Nephron progenitor cell (in vitro differentiated cells): Measurements from ENCODE around the gene DOK7.

Experiments
- DNase-seq: peaks from one replicate; pipeline ENCODE4 v3.0.0; 2021
- H3K27ac Mint-ChIP-seq: 2 replicates; pipeline ENCODE4 v1.8.0; 2021; ENCODE audit warnings: mild to moderate bottlenecking, moderate library complexity, mixed read lengths
- H3K27me3 Mint-ChIP-seq: 2 replicates; pipeline ENCODE4 v1.8.0; 2021; ENCODE audit warnings: mild to moderate bottlenecking, low read depth, mixed read lengths; ENCODE audit not compliant: poor library complexity
- H3K36me3 Mint-ChIP-seq: 2 replicates; pipeline ENCODE4 v1.8.0; 2021; ENCODE audit warnings: low read depth, mixed read lengths
- H3K4me1 Mint-ChIP-seq: 2 replicates; pipeline ENCODE4 v1.8.0; 2021; ENCODE audit warnings: mixed read lengths
- H3K4me3 Mint-ChIP-seq: 2 replicates; pipeline ENCODE4 v1.8.0; 2021; ENCODE audit warnings: mild to moderate bottlenecking, moderate library complexity, mixed read lengths
- H3K9me3 Mint-ChIP-seq: 2 replicates; pipeline ENCODE4 v1.8.0; 2021; ENCODE audit warnings: mild to moderate bottlenecking, moderate library complexity, mixed read lengths
- TF ChIP-seq, protein P1 (sequence below): fragments of 200-600 bp; sonication (generic); IDR thresholded peaks from 2 replicates; pipeline ENCODE4 v1.5.0; 2021; ENCODE audit warnings: antibody characterized with exemption

DOK7 gene

DNA sequence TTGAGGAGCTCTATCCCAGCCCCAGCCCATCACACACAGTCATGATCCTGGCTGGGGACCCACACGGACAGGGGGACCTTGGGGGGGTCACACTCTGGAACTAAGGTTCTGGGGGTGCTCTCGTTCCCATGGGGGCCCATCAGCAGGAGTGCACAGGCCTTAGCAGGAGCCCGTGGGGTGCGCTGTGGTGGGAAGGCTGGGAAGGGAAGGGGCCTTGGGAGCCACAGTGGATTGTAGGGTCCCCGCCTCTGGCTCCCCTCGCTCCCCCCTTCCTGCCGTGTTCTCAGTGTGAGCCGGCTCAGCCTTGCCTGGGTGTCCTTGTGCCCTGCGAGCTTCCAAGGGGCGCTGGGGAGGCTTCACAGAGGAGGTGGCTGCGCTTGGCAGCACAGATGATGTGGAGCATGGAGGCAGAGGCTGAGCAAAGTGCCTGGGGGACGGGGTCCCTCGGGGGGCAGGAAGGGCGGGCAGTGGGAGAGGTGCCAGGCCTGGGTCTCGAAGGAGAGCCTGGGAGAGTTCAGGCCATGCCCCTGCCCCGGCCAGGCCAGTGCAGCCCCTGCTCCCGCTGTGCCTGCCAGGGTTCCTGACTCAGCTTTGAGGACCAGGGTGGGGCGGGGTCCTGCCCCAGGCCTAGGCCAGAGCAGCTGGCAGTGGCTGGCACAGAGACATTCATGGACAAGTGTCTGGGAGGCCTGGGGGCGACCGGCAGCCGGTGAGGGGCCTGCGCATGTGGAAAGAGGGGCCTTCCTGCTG lies 26.9 kb upstream of the DOK7 start:
- Mint-ChIP-seq H3K9me3 (no peaks in the 10 kb centered on the region), H3K27ac (no peak overlapping the region)

DNA sequence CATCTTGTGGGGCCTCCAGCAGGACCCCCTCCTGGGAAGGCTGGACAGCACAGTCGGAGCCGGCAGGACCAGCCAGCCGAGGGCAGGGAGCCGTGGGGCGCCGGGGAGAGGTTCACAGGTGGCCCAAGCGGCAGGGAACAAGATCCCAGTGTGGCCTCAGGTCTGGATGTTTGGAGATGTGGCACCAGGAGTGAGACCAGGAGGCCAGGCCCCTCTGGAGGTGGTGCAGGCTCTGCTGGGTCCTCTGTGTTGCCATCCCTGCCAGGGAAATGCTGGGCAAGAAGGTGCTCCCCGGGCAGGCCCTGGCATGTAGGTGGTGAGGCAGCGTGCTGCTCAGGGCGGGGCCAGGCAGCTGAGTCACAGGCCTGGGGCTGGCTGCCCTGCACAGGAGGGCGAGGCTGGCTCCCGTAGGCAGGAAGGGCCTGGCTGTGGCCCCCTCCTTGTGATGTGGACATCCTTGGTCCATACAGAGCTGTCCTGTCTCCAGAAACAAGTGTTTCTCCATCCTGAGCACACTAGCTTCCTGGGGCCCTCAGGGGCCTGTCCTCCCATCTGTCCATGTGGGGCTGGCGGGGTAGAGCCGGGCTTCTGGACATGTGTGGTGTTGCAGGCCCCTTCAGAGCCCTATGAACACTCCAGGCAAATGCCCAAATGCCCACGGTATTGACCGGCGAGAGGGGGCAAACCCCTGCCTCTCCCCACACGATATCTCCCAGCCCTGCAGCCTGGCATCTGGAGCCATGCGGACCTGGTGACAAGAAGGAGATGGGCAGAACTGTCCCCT lies 26.1 kb upstream of the DOK7 start:
- Mint-ChIP-seq H3K4me1 (peaks cover 6% of the 10 kb centered on the region), H3K27me3 (no peaks in the 10 kb centered on the region), H3K4me3 (no peak overlapping the region), H3K36me3 (no peaks in the 10 kb centered on the region), H3K27ac (no peak overlapping the region), H3K9me3 (no peaks in the 10 kb centered on the region)
- DNase-seq = no peak
- TF ChIP-seq, protein P1, sequence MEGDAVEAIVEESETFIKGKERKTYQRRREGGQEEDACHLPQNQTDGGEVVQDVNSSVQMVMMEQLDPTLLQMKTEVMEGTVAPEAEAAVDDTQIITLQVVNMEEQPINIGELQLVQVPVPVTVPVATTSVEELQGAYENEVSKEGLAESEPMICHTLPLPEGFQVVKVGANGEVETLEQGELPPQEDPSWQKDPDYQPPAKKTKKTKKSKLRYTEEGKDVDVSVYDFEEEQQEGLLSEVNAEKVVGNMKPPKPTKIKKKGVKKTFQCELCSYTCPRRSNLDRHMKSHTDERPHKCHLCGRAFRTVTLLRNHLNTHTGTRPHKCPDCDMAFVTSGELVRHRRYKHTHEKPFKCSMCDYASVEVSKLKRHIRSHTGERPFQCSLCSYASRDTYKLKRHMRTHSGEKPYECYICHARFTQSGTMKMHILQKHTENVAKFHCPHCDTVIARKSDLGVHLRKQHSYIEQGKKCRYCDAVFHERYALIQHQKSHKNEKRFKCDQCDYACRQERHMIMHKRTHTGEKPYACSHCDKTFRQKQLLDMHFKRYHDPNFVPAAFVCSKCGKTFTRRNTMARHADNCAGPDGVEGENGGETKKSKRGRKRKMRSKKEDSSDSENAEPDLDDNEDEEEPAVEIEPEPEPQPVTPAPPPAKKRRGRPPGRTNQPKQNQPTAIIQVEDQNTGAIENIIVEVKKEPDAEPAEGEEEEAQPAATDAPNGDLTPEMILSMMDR = no peak

More for the DNA sequence above, 26.9 kb upstream of the DOK7 start:
- TF ChIP-seq, protein P1 = no peak
- Mint-ChIP-seq H3K36me3 (no peaks in the 10 kb centered on the region), H3K27me3 (no peaks in the 10 kb centered on the region), H3K4me3 (no peak overlapping the region), H3K4me1 (peaks cover 6% of the 10 kb centered on the region)
- DNase-seq = no peak

- H3K27ac Mint-ChIP-seq = no peak overlapping the region
- DNase-seq = no peak
- no peaks in the 10 kb centered on the region for H3K9me3 Mint-ChIP-seq
These were observed 25.5 kb upstream of the DOK7 start for GRCh38 chr4:3437582-3437936.

DNA sequence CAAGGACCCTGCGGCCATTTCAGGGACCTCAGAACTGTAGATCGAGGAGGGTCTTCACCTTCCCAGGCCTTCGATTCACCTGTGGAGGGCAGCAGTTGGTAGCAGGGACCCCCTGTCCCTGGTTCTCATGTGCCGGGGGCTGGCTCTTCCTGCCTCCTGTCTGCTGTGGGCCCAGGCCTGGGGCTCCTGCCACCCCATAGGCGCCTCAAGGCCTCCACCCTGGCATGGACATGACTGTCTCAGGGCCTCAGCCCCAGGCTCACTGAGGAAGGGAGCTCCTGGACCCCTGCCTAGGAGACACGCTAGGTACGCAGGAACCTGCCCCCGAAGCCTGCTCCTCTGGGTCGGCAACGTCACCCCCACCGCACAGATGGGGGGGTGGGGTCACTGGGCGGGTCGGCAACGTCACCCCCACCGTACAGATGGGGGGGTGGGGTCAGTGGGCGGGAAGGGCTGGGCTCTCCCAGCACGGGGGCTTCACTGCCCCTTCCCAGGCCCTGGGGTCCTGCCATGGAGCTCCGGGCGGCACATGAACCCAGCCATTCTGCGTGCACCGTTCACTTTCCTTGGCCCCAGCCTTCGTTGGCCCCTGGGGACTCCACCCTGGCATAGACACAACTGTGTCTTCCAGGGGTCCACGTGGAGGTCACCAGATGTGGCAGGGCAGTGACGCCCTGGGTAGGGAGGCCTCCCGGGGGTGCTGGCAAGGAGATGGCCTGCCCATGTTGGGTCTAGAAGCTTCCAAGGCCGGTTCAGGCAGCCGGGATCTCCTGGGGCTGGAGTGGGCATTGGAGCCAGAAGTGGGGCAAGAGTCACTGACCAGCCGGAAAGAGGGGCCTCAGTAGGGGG lies 24.9 kb upstream of the DOK7 start:
- TF ChIP-seq, protein P1 = no peak
- H3K36me3 Mint-ChIP-seq = no peaks in the 10 kb centered on the region
- no peak overlapping the region for H3K27ac Mint-ChIP-seq
- no peaks in the 10 kb centered on the region for H3K27me3 Mint-ChIP-seq
- peaks cover 6% of the 10 kb centered on the region for H3K4me1 Mint-ChIP-seq
- DNase-seq = no peak
- no peaks in the 10 kb centered on the region for H3K9me3 Mint-ChIP-seq
- H3K4me3 Mint-ChIP-seq = no peak overlapping the region

More at GRCh38 chr4:3437582-3437936, 25.5 kb upstream of the DOK7 start:
- no peak overlapping the region for H3K4me3 Mint-ChIP-seq
- H3K36me3 Mint-ChIP-seq = no peaks in the 10 kb centered on the region
- peaks cover 6% of the 10 kb centered on the region for H3K4me1 Mint-ChIP-seq
- H3K27me3 Mint-ChIP-seq = no peaks in the 10 kb centered on the region
- TF ChIP-seq, protein P1 = no peak

DNA sequence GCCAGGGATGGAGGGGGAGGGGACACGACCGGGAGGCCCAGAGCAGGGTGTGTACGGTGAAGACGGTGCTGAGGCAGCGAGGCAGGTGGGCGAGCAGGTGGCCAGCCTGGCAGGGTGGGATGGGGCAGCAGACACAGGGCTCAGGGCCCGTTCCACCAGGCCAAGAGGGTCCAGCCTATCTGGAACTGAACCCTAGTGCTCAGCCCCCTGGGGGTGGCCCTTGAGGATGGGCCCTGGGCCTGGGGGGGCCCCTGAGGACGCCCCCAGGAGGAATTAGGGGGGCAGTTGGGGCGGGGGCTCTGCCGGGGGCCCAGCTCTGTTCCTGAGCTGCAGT lies 24.3 kb upstream of the DOK7 start:
- H3K27ac Mint-ChIP-seq = no peak overlapping the region
- no peaks in the 10 kb centered on the region for H3K27me3 Mint-ChIP-seq
- no peak for DNase-seq
- peaks cover 6% of the 10 kb centered on the region for H3K4me1 Mint-ChIP-seq
- H3K9me3 Mint-ChIP-seq = no peaks in the 10 kb centered on the region
- no peak overlapping the region for H3K4me3 Mint-ChIP-seq
- TF ChIP-seq, protein P1 = no peak
- no peaks in the 10 kb centered on the region for H3K36me3 Mint-ChIP-seq
